Panc1 (cell line): Measurements from ENCODE around the gene SULT1C2.

ENCODE experiments used
- CTCF ChIP-seq: fragments of 450-650 bp; IDR thresholded peaks from 2 replicates; pipeline ENCODE4 v1.5.1; 2017; ENCODE audit warnings: mild to moderate bottlenecking
- POLR2AphosphoS5 ChIP-seq: IDR thresholded peaks from 2 replicates; pipeline ENCODE4 v1.6.1; 2012; ENCODE audit warnings: mild to moderate bottlenecking, low read depth, low read length, moderate library complexity
- REST ChIP-seq, 2 experiments: IDR thresholded peaks; 2 replicates each; pipeline ENCODE4 v1.6.1; 2011 to 2012; ENCODE audit warnings: low read depth in 2 of 2, control low read depth in 1 of 2, low read length in 1 of 2, mild to moderate bottlenecking in 1 of 2, moderate library complexity in 1 of 2; ENCODE audit not compliant: insufficient read depth in 1 of 2
- SIN3A ChIP-seq: IDR thresholded peaks from 2 replicates; pipeline ENCODE4 v1.6.1; 2012; ENCODE audit warnings: low read depth, mild to moderate bottlenecking, low read length, moderate library complexity, borderline replicate concordance; ENCODE audit not compliant: insufficient read depth

DNA sequence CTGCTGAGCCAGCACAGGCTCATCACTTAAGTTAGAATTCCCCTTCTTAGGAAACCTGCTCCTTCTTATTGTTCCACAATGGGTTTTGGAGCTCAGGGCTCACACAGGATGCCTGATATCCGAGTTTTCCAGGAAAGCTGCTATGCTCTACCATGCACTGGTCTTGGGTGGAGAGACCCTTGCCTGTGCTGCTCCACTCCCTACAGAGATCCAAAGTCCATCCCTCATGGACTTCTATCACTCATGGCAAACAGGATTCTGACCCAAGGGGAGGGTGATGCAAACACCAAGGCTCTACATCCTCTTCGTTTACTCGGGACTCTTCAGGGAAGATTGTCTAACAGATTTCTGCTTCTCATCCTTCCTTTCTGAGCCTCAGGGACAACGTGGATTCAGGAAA, 5.2 kb downstream of the SULT1C2 start:
- TF ChIP-seq CTCF (no peak), SIN3A (no peak), POLR2AphosphoS5 (no peak), REST (IDR thresholded peaks at IDR 0.05; ENCODE audit: insufficient read depth in 1 of 2, low read depth in 2 of 2, low read length in 1 of 2) (no peak)
